Suprapubic skin (tissue), 4 donors: Measurements from ENCODE around the gene SPOCK1. TPM values are rescaled to one million over a fixed set of nuclear protein-coding genes. Genes with fewer than 3 reads are reported as not detected.

Source experiments
- DNase-seq, 2 donors: peaks; one replicate each; pipeline ENCODE4 v3.0.0-alpha.2; 2019; ENCODE audit warnings: low spot score in 2 of 2
- H3K27ac ChIP-seq: fragments of 200-600 bp; sonication (generic); one replicate; pipeline ENCODE4 v1.5.1; 2019
- H3K27me3 ChIP-seq: fragments of 200-600 bp; sonication (generic); one replicate; pipeline ENCODE4 v1.5.1; 2019
- H3K36me3 ChIP-seq: fragments of 200-600 bp; sonication (generic); one replicate; pipeline ENCODE4 v1.5.1; 2019
- H3K4me1 ChIP-seq: fragments of 200-600 bp; sonication (generic); one replicate; pipeline ENCODE4 v1.5.1; 2019
- H3K4me3 ChIP-seq: fragments of 200-600 bp; sonication (generic); one replicate; pipeline ENCODE4 v1.5.1; 2019; ENCODE audit warnings: mild to moderate bottlenecking
- H3K9me3 ChIP-seq: fragments of 200-600 bp; sonication (generic); one replicate; pipeline ENCODE4 v1.5.1; 2019
- EP300 ChIP-seq: sonication (generic); formaldehyde crosslinking; IDR thresholded peaks from one replicate; pipeline ENCODE4 v1.6.1; 2017; ENCODE audit warnings: antibody characterized with exemption
- POLR2A ChIP-seq, 2 donors: fragments of 450-650 bp; IDR thresholded peaks; one replicate each; pipeline ENCODE4 v1.6.1; 2017; ENCODE audit warnings: antibody characterized with exemption in 2 of 2, mild to moderate bottlenecking in 2 of 2, moderate library complexity in 2 of 2
- POLR2AphosphoS5 ChIP-seq, 3 donors: sonication (generic); formaldehyde crosslinking; IDR thresholded peaks; one replicate each; pipeline ENCODE4 v1.6.1; 2017; ENCODE audit warnings: antibody characterized with exemption in 3 of 3
- WGBS: methylation state at CpG from one replicate; pipeline ENCODE4 v1.1.5; 2018; 5-methylcytosine and 5-hydroxymethylcytosine counted together
- total RNA-seq, 4 donors: library from RNA; depleted of rRNA; stranded (reverse); fragments of >200 nt; gene quantifications; one replicate each; pipeline ENCODE4 v1.1.0, GENCODE V29; 2016
- TF ChIP-seq, protein P1 (sequence below), 2 donors: fragments of 200-600 bp in 1 of 2; fragments of 450-650 bp in 1 of 2; sonication (generic) in 1 of 2; IDR thresholded peaks; one replicate each; pipeline ENCODE4 v1.5.1; 2016 to 2019; ENCODE audit warnings: antibody characterized with exemption in 2 of 2, mild to moderate bottlenecking in 1 of 2, moderate library complexity in 1 of 2

The SPOCK1 gene
- total RNA-seq, 4 donors from 2014 or later = 3.9 to 11.6 (median 5.4) TPM

GRCh38 chr5:137090721-137091120, 408.4 kb downstream of the SPOCK1 start:
- Histone ChIP-seq H3K9me3 (no peaks in the 10 kb centered on the region), H3K27me3 (no peaks in the 10 kb centered on the region), H3K36me3 (no peaks in the 10 kb centered on the region), H3K4me3 (no peak overlapping the region), H3K4me1 (no peaks in the 10 kb centered on the region), H3K27ac (no peak overlapping the region)
- no peak for TF ChIP-seq POLR2A (IDR thresholded peaks at IDR 0.05)
- TF ChIP-seq EP300 = no peak
- no peak for DNase-seq
- WGBS = 60% methylated on average over 2 of the region's 2 CpGs

DNA sequence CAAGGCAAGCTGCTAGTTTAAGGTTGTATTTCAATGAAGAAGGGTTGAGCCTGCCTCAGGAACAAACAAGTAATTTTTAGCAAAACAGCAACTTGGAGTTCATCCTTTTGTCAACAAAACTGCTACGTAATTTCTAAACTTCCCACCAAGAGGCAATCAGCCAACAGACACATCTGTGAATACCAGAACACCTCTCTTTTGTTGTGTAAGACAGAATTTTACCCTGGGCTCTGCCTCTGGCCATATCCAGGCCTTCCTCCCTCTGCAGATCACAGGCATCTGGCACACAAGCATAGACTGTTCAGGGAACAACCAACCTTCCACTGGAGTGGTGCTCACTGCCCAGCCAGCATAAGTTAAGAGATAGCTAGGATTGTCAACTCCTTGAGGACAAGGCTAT, 409.0 kb downstream of the SPOCK1 start:
- no peak for TF ChIP-seq POLR2A (IDR thresholded peaks at IDR 0.05)
- TF ChIP-seq, protein P1, sequence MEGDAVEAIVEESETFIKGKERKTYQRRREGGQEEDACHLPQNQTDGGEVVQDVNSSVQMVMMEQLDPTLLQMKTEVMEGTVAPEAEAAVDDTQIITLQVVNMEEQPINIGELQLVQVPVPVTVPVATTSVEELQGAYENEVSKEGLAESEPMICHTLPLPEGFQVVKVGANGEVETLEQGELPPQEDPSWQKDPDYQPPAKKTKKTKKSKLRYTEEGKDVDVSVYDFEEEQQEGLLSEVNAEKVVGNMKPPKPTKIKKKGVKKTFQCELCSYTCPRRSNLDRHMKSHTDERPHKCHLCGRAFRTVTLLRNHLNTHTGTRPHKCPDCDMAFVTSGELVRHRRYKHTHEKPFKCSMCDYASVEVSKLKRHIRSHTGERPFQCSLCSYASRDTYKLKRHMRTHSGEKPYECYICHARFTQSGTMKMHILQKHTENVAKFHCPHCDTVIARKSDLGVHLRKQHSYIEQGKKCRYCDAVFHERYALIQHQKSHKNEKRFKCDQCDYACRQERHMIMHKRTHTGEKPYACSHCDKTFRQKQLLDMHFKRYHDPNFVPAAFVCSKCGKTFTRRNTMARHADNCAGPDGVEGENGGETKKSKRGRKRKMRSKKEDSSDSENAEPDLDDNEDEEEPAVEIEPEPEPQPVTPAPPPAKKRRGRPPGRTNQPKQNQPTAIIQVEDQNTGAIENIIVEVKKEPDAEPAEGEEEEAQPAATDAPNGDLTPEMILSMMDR (IDR thresholded peaks at IDR 0.05) = no peak
- TF ChIP-seq EP300 = no peak
- TF ChIP-seq POLR2AphosphoS5 (IDR thresholded peaks at IDR 0.05) = no peak
- H3K9me3 ChIP-seq = no peaks in the 10 kb centered on the region
- WGBS = 74% methylated on average over 1 of the region's 1 CpG
- H3K27me3 ChIP-seq = no peaks in the 10 kb centered on the region
- no peaks in the 10 kb centered on the region for H3K36me3 ChIP-seq
- no peak overlapping the region for H3K4me3 ChIP-seq
- H3K4me1 ChIP-seq = no peaks in the 10 kb centered on the region
- DNase-seq = no peak
- no peak overlapping the region for H3K27ac ChIP-seq

DNA sequence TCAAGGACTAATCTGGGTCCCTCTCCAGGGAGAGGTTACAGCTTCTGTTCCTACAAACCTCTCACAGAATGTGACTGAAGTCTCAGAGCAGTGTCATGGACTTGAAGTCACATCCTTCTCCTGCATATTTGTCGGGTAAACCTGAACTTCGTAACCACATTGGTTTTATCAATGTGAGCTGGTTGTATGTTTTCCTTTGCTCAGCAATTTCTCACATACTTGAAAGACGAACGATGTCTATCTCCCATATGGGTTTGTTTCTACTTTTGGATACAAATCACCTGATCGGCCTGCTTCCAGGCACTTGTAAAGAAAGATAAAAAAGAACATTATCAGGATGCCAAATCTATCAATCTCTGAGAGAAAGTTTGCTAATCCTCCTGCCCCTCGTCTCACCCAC, 411.0 kb downstream of the SPOCK1 start:
- H3K9me3 ChIP-seq = no peaks in the 10 kb centered on the region
- 76% methylated on average over 6 of the region's 6 CpGs for WGBS
- DNase-seq = no peak
- no peak overlapping the region for H3K27ac ChIP-seq
- no peaks in the 10 kb centered on the region for H3K36me3 ChIP-seq
- no peaks in the 10 kb centered on the region for H3K4me1 ChIP-seq
- no peak overlapping the region for H3K4me3 ChIP-seq
- no peaks in the 10 kb centered on the region for H3K27me3 ChIP-seq
- no peak for TF ChIP-seq POLR2AphosphoS5 (IDR thresholded peaks at IDR 0.05)
- TF ChIP-seq POLR2A (IDR thresholded peaks at IDR 0.05) = no peak
- no peak for TF ChIP-seq EP300

GRCh38 chr5:137086342-137086741, 412.8 kb downstream of the SPOCK1 start:
- Histone ChIP-seq H3K27ac (no peak overlapping the region), H3K4me1 (no peaks in the 10 kb centered on the region), H3K36me3 (no peaks in the 10 kb centered on the region), H3K9me3 (no peaks in the 10 kb centered on the region), H3K27me3 (no peaks in the 10 kb centered on the region), H3K4me3 (no peak overlapping the region)
- DNase-seq = no peak
- TF ChIP-seq, protein P1 (IDR thresholded peaks at IDR 0.05) = no peak
- TF ChIP-seq POLR2A (IDR thresholded peaks at IDR 0.05) (no peak), POLR2AphosphoS5 (IDR thresholded peaks at IDR 0.05) (no peak), EP300 (no peak)
- WGBS = 70% methylated on average over 5 of the region's 5 CpGs

DNA sequence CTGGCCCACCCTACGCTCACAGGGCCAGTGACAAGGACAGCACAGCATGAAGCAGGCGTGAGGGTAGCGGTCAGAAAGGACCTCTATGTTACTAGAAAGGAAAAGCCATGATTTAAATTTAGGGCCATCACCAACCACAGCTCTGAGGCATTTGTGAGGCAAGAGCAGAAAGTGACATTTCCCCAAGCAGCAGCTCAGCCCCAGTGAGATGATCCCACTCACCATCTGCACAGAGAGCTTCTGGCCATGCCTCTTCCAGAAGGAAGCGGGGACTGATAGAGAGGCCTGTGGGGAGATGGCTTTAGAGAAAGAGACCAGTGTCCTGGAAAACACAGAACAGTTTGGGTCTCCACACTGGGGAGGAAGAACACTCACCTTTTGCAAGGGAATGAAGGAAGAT, 413.9 kb downstream of the SPOCK1 start:
- H3K4me1 ChIP-seq = no peaks in the 10 kb centered on the region
- DNase-seq = no peak
- H3K27me3 ChIP-seq = no peaks in the 10 kb centered on the region
- H3K9me3 ChIP-seq = no peaks in the 10 kb centered on the region
- H3K36me3 ChIP-seq = no peaks in the 10 kb centered on the region
- no peak overlapping the region for H3K4me3 ChIP-seq
- TF ChIP-seq, protein P1 (IDR thresholded peaks at IDR 0.05) = no peak
- no peak for TF ChIP-seq EP300
- TF ChIP-seq POLR2AphosphoS5 (IDR thresholded peaks at IDR 0.05) = no peak
- TF ChIP-seq POLR2A (IDR thresholded peaks at IDR 0.05) = no peak
- H3K27ac ChIP-seq = no peak overlapping the region
- WGBS = 72% methylated on average over 4 of the region's 4 CpGs

- TF ChIP-seq EP300 = no peak
- TF ChIP-seq POLR2A (IDR thresholded peaks at IDR 0.05) = no peak
- TF ChIP-seq, protein P1 (IDR thresholded peaks at IDR 0.05) = no peak
- no peak for TF ChIP-seq POLR2AphosphoS5 (IDR thresholded peaks at IDR 0.05)
- no peak overlapping the region for H3K27ac ChIP-seq
- no peak overlapping the region for H3K4me3 ChIP-seq
Observed at GRCh38 chr5:137084016-137084415, 415.1 kb downstream of the SPOCK1 start.

More at GRCh38 chr5:137084016-137084415, 415.1 kb downstream of the SPOCK1 start:
- no peaks in the 10 kb centered on the region for H3K9me3 ChIP-seq
- peak in 1 of 2 donors; percentile 23 for DNase-seq
- H3K36me3 ChIP-seq = no peaks in the 10 kb centered on the region
- no peaks in the 10 kb centered on the region for H3K4me1 ChIP-seq
- H3K27me3 ChIP-seq = no peaks in the 10 kb centered on the region
